Osteoblast (primary cell): Measurements from ENCODE around the gene FARSB. TPM values are rescaled to one million over a fixed set of nuclear protein-coding genes. Genes with fewer than 3 reads are reported as not detected.

Source experiments
- DNase-seq: peaks from one replicate; pipeline ENCODE4 v3.0.0; 2011; ENCODE audit warnings: low spot score, mixed read lengths; ENCODE audit not compliant: insufficient read length; ENCODE audit errors: missing footprints
- H2AFZ ChIP-seq: 2 replicates; pipeline ENCODE4 v1.6.0; 2011; ENCODE audit warnings: mild to moderate bottlenecking, low read length
- H3K27ac ChIP-seq: 2 replicates; pipeline ENCODE4 v1.5.1; 2011; ENCODE audit warnings: mild to moderate bottlenecking, low read depth, low read length, moderate library complexity
- H3K27me3 ChIP-seq: 2 replicates; pipeline ENCODE4 v1.6.0; 2012; ENCODE audit warnings: mild to moderate bottlenecking, control low read depth, inconsistent platforms, low read length, moderate library complexity; ENCODE audit not compliant: insufficient read depth
- H3K36me3 ChIP-seq: 2 replicates; pipeline ENCODE4 v1.5.1; 2011; ENCODE audit warnings: mild to moderate bottlenecking, low read length, control low read depth, moderate library complexity; ENCODE audit not compliant: insufficient read depth
- H3K4me1 ChIP-seq: 2 replicates; pipeline ENCODE4 v1.5.1; 2011; ENCODE audit warnings: mild to moderate bottlenecking, low read length, control low read depth, moderate library complexity; ENCODE audit not compliant: insufficient read depth
- H3K4me2 ChIP-seq: 2 replicates; pipeline ENCODE4 v1.6.0; 2011; ENCODE audit warnings: mild to moderate bottlenecking, low read length; ENCODE audit not compliant: insufficient read depth
- H3K4me3 ChIP-seq: fragments of 200-600 bp; sonication (generic); 3 replicates; pipeline ENCODE4 v1.5.1; 2012; ENCODE audit warnings: mild to moderate bottlenecking, low read length, inconsistent platforms; ENCODE audit not compliant: insufficient read depth
- H3K79me2 ChIP-seq: 2 replicates; pipeline ENCODE4 v1.6.0; 2012; ENCODE audit warnings: mild to moderate bottlenecking, low read length, control low read depth, inconsistent platforms; ENCODE audit not compliant: insufficient read depth
- H3K9me3 ChIP-seq: 2 replicates; pipeline ENCODE4 v1.5.1; 2011; ENCODE audit warnings: low read depth, low read length, control low read depth
- H4K20me1 ChIP-seq: 2 replicates; pipeline ENCODE4 v1.6.0; 2012; ENCODE audit warnings: mild to moderate bottlenecking, low read length, control low read depth; ENCODE audit not compliant: insufficient read depth
- CTCF ChIP-seq: IDR thresholded peaks from 2 replicates; pipeline ENCODE4 v1.5.1; 2011; ENCODE audit warnings: mild to moderate bottlenecking, low read depth, low read length, moderate library complexity; ENCODE audit errors: extremely low read depth
- total RNA-seq: library from RNA; depleted of rRNA; stranded (reverse); fragments of >200 nt; gene quantifications from 2 replicates; pipeline ENCODE4 v1.2.3, GENCODE V29; 2012

FARSB gene
- total RNA-seq: 14.7 and 15.2 TPM in 2 replicates

GRCh38 chr2:222655787-222656525 is at the start of gene FARSB:
Gene FARSB, minus strand, starts transcription at chr2:222656092. Its CDS starts 19 bp downstream, at chr2:222656073.
- no peaks in the 10 kb centered on the region for H3K36me3 ChIP-seq
- DNase-seq: peak; percentile 96
- no peak for TF ChIP-seq CTCF
- no peaks in the 10 kb centered on the region for H3K9me3 ChIP-seq
- H3K4me2 ChIP-seq: peak within 1 kb of the TSS; percentile 93
- peaks cover 12% of the 10 kb centered on the region for H3K4me1 ChIP-seq
- peaks cover 55% of the 10 kb centered on the region for H3K79me2 ChIP-seq
- peak within 1 kb of the TSS; percentile 98 for H3K27ac ChIP-seq
- H2AFZ ChIP-seq: peak within 1 kb of the TSS; percentile 88
- H4K20me1 ChIP-seq: peaks cover 4% of the 10 kb centered on the region
- no peaks in the 10 kb centered on the region for H3K27me3 ChIP-seq
- H3K4me3 ChIP-seq: peak within 1 kb of the TSS; percentile 94

DNA sequence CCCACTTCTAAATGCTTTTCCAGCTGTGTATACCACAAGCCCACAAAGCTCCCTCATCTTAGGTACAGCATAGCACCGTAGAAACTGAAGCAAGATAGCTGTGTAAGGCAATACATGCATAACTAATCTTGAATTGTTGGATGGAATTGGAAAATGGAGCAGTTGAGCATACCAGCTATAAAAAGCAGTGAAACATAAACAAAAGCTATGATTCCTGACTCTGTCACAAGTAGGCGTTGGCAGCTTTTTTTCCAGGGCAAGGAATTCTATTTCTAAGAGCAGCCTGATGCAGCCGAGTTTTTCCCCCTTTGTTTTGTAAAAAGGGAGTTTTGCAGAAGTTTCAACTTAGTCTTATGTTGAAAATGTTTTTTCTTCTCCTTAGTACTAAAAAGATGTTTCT is 48.0 kb upstream of the FARSB start:
- Histone ChIP-seq H3K27me3 (no peaks in the 10 kb centered on the region), H3K9me3 (no peaks in the 10 kb centered on the region), H3K4me1 (peaks cover 26% of the 10 kb centered on the region), H3K36me3 (no peaks in the 10 kb centered on the region), H2AFZ (peak overlapping the region; percentile 2), H3K4me3 (no peak overlapping the region), H3K79me2 (no peaks in the 10 kb centered on the region), H4K20me1 (no peaks in the 10 kb centered on the region), H3K4me2 (peak overlapping the region; percentile 61), H3K27ac (peak overlapping the region; percentile 24)
- peak; percentile 87 for DNase-seq
- no peak for TF ChIP-seq CTCF

DNA sequence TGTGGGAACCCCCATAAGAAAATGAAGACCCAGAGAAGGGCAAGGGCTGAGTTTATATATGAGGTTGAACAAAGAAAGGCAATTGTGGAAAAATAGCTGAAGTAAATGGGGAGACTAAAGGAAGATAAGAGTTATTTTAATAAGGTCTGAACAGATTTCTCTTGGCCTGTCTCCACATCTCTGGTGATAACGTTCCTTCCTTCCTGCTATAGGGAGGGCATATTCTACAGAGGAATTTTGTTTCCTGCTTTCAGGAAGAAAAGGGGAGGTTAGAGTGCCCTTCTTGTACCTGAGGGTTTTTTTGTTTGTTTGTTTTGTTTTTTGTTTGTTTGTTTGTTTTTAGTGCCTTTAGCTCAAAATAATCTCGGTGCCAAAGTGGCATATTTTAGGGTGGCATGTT is 47.2 kb upstream of the FARSB start:
- Histone ChIP-seq H2AFZ (no peak overlapping the region), H3K4me1 (peaks cover 19% of the 10 kb centered on the region), H3K79me2 (no peaks in the 10 kb centered on the region), H3K9me3 (no peaks in the 10 kb centered on the region), H3K27me3 (no peaks in the 10 kb centered on the region), H3K4me2 (peak overlapping the region; percentile 5), H3K36me3 (no peaks in the 10 kb centered on the region), H3K27ac (peak overlapping the region; percentile 24), H3K4me3 (no peak overlapping the region), H4K20me1 (no peaks in the 10 kb centered on the region)
- no peak for TF ChIP-seq CTCF
- DNase-seq: no peak

- Histone ChIP-seq H3K27ac (no peak overlapping the region), H3K9me3 (no peaks in the 10 kb centered on the region), H3K27me3 (no peaks in the 10 kb centered on the region), H3K4me3 (no peak overlapping the region), H3K79me2 (no peaks in the 10 kb centered on the region), H3K4me2 (no peak overlapping the region), H3K36me3 (no peaks in the 10 kb centered on the region), H3K4me1 (peaks cover 13% of the 10 kb centered on the region), H4K20me1 (no peaks in the 10 kb centered on the region), H2AFZ (peak overlapping the region; percentile 1)
- no peak for DNase-seq
- TF ChIP-seq CTCF: no peak
These were observed 45.8 kb upstream of the FARSB start for GRCh38 chr2:222701721-222702131.
